Stimulated activated CD4-positive, alpha-beta T cell treated with anti-CD3 and anti-CD28 coated beads, Interleukin-15, amount 100 ng/mL, for 1 hour (primary cell): ENCODE measurements around the gene PHKB.
"Not testable (repeated sequence)": the region's sequence is repeated elsewhere in the genome, so short reads cannot be mapped to it uniquely, and the experiment has no call there.

Experiments used
- DNase-seq, 2 donors: peaks; one replicate each; pipeline ENCODE4 v3.0.0-alpha.2; 2020; ENCODE audit warnings: low read depth in 1 of 2, low spot score in 1 of 2

PHKB gene

GRCh38 chr16:47460711-47461597 lies at the start of gene PHKB, which contains the start of gene ITFG1:
Gene PHKB, plus strand, starts transcription at chr16:47461331. Its CDS starts 20 bp downstream, at chr16:47461351.
Gene ITFG1, minus strand, starts transcription at chr16:47461063. Its CDS starts 18 bp downstream, at chr16:47461045.
- DNase-seq, result peak; percentile 93 to 94

GRCh38 chr16:47413041-47413440 lies 48.1 kb upstream of the PHKB start:
- no peak for DNase-seq

GRCh38 chr16:47416869-47417268 lies 44.3 kb upstream of the PHKB start:
- DNase-seq, result no peak

DNA sequence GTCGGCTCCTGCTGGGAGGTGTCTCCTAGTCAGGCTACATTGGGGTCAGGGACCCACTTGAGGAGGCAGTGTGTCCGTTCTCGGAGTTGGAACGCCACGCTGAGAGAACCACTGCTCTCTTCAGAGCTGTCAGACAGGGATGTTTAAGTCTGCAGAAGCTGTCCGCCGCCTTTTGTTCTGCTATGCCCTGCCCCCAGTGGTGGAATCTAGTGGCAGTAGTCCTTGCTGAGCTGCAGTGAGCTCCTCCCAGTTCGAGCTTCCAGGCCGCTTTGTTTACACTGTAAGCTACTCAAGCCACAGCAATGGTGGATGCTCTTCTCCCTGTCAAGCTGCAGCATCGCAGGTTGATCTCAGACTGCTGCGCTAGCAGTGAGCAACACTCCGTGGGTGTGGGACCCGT lies 36.3 kb upstream of the PHKB start:
- no peak for DNase-seq

- no peak for DNase-seq
Measured at GRCh38 chr16:47426806-47427205, 34.3 kb upstream of the PHKB start.

DNA sequence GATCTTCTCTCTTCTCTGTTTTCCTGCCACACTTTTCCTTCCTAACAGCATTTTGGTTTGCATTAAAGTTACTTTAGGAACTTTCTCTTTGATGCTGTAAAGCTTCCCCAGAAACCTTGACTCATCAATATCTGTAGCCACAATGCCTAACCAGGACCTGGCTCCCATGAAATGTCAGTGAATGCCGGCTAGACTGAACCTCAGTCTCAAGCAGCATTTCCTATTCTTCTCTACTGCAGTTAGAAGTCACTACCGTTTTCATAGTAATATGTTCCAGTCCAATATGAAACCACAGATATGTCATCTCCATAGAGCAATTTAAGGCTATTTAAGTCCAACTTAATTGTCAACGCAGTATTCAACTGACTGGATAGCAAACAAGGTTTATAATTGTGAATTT lies 29.2 kb upstream of the PHKB start:
- DNase-seq, result no peak

DNA sequence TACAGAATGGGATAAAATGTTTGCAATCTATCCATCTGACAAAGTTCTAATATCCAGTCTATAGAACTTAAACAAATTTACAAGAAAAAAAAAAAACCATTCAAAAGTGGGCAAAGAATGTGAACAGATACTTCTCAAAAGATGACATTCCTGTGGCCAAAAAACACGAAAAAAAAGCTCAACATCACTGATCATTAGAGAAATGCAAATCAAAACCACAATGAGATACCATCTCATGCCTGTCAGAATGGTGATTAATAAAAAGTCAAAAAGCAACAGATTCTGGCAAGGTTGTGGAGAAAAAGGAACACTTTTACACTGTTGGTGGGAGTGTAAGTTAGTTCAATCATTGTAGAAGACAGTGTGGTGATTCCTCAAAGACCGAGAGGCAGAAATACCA lies 26.9 kb upstream of the PHKB start:
- not testable (repeated sequence) for DNase-seq

GRCh38 chr16:47440066-47440465 lies 21.1 kb upstream of the PHKB start:
- not testable (repeated sequence) for DNase-seq

DNA sequence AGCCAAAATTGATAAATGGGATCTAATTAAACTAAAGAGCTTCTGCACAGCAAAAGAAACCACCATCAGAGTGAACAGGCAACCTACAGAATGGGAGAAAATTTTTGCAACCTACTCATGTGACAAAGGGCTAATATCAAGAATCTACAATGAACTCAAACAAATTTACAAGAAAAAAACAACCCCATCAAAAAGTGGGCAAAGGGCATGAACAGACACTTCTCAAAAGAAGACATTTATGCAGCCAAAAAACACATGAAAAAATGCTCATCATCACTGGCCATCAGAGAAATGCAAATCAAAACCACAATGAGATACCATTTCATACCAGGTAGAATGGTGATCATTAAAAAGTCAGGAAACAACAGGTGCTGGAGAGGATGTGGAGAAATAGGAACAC lies 18.2 kb upstream of the PHKB start:
- DNase-seq, result not testable (repeated sequence)

DNA sequence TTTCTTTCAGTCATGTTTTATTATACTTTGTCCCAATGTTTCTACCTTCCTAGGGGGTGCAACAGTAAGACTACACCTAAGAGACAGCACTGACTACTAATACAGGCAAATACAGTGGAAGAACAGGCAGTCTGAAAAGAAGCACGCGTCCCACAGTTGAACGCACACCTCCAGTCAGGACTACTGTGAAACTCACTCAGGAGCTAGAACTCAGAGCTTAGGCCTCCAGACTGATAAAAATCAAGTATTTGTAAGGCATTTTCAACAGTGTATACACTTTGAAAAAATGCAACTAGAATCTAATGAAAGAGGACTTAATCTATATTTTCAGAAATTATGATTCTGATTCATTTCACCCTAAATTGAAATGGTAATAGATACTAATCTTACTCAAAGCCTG lies 14.7 kb upstream of the PHKB start:
- no peak for DNase-seq

GRCh38 chr16:47448830-47449575 lies 12.1 kb upstream of the PHKB start:
- DNase-seq, result no peak

DNA sequence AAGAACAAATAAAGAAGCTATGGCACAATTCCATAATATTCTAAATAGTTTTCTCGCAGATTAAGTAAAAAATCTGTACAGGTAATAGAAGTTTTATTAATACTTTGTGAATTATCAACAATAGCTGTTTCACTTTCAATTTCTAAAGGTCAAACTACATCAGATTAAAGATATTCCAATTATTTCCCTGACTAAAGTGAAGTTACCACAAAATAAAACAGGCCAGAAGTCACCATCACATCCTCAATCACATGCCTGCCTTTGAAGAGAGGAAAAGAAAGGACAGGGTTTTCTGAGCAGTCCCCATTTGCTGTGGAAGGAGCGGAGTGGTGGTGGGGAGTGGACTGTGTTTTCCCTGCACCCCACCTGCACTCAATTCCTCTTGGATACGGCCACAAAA lies 11.3 kb upstream of the PHKB start:
- DNase-seq, result no peak

GRCh38 chr16:47458331-47458730 lies 2.8 kb upstream of the PHKB start:
- DNase-seq, result no peak

- DNase-seq, result no peak
Measured at GRCh38 chr16:47459603-47460002, 1.5 kb upstream of the PHKB start.

- DNase-seq, result no peak
Measured at GRCh38 chr16:47460359-47460710, 796 bp upstream of the PHKB start.

DNA sequence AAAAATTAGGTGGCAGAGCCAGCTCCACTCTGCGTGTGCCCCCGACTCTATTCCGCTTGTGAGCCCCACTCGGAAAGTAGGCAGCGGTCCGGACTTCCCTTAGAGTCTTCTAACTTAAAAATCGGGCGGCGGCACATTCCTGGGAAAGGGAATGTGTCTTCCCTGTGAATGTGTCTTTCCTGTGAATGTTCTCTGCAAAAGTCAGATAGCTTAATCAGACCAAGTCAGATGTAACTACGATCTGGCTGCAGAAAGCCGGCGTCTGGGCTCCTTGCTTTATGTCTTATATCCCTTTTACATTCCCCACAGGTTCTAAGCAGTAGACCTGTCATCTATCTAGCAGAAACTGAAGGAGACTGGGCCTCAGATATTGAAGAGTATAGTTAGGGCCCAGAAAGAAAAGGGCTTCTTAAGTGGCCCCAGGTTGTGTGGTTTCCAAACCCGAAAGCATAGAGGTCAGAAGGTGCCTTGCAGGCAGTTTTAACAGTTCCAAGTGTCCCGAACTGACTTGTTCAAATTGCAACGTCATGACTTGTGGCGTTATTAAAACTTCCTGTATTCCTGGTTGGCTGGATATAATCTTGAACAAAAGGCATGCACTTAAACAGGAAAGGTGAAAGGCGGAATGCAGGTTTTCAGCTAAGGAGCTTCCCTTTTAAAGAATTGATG lies 601 bp downstream of the PHKB start:
- DNase-seq, result no peak

GRCh38 chr16:47463771-47464624 lies 2.9 kb downstream of the PHKB start:
- no peak for DNase-seq

DNA sequence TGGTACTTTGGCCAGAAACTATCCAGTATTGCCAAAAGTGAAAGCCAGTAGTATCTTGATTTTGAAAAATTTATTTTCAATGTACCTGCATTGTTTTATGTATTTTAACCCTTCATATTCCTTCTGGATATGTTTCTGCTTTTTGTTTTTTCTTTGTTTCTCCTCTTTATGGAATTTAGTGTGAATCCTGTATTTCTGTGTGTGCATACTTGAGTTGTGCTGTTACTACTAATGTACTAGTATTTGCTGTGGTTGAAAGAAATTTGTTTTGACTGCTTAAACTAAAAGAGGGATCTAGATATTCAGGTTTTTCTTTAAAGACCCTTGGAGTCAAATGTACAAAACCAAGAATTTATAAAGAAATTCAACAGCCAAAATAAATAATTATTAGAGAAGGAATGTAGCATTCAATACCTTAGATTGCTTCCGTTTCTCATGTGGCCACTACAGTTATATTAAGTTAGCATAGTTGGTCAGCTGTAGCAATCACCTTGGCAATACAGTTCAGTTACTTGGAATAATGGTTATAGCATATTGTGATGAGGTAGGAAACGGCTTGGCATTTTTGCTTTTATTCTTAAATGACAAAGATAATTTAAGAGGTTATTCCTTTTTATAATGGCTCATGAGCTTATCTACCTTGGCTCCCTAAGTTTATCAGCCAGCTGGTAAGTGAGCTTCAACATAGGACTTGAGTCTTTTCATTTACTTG lies 4.9 kb downstream of the PHKB start:
- DNase-seq, result no peak

GRCh38 chr16:47467501-47467900 lies 6.4 kb downstream of the PHKB start:
- DNase-seq, result no peak

- not testable (repeated sequence) for DNase-seq
Measured at GRCh38 chr16:47468070-47468689, 7.0 kb downstream of the PHKB start.
